ENCODE results near the gene ANKRD33B. TPM values are rescaled to one million over a fixed set of nuclear protein-coding genes. Genes with fewer than 3 reads are reported as not detected.

ANKRD33B gene
- total RNA-seq, 2 donors from 2014 or later: 2.0 to 4.8 TPM

DNA sequence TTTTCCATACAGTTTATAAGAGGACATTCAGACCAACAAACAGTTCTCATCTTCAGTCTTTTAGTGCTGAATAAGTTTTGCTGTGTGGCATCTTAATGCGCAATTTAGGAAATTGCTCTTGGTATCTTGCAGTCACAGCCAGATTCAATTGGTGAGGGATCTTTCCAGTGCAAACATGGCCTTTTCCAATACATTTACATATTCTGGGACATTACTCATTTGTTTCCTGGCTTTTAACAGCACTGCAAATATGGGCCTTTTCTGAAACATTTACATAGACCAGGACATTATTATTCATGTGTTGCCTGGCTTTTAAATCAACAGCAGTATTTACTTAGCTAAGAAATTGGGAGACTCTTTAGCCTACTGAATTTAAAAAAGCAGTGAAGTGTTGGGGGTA lies 22.7 kb downstream of the ANKRD33B start:
- ATAC-seq (no peak), DNase-seq (no peak)

GRCh38 chr5:10588109-10588775 lies 24.4 kb downstream of the ANKRD33B start:
- ATAC-seq (no peak), DNase-seq (no peak)
- intact Hi-C loops (cut with DNase I): no loop called here

More for the DNA sequence above, 22.7 kb downstream of the ANKRD33B start:
- intact Hi-C loops (cut with DNase I): no loop called here

DNA sequence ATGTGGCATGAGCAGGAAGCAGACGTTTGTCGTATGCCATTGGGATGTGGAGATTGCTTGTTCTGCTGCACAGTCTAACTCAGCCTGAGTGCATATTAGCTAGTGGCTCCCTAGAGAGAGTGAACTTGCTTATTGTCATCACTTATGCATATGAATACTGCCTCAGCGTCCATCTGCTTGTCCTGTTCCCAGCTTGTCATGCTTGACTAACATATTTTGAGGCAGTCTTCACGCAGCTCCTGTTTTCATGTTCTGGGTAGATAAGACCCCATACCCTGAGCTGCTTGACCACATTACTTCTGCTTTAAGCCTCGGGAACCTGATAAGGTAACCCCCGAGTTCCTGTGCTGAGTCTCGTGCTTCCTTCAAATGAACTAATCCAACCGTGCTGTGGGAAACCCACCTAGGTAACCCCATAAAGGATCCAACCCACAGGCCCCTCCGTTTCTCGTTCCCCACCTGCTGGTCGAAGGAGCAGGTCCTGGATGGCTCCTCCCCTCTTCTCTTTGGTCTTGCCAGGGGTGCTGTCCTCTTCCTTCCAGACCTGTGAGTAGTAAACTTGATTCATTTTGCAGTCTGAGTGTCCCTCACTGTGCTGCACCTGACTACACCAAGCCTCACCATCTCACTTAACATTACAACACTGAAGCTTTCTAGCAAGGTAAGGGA lies 25.0 kb downstream of the ANKRD33B start:
- ATAC-seq: no peak
- intact Hi-C loops (cut with DNase I): no loop called here

GRCh38 chr5:10590226-10590999 lies 26.5 kb downstream of the ANKRD33B start:
- intact Hi-C loops (cut with DNase I): no loop called here
- no peak for DNase-seq
- ATAC-seq: peak; percentile 84 to 91

More for the DNA sequence above, 25.0 kb downstream of the ANKRD33B start:
- DNase-seq: no peak

GRCh38 chr5:10591159-10591558 lies 27.3 kb downstream of the ANKRD33B start:
- intact Hi-C loops (cut with DNase I): no loop called here
- ATAC-seq: no peak
- no peak for DNase-seq

DNA sequence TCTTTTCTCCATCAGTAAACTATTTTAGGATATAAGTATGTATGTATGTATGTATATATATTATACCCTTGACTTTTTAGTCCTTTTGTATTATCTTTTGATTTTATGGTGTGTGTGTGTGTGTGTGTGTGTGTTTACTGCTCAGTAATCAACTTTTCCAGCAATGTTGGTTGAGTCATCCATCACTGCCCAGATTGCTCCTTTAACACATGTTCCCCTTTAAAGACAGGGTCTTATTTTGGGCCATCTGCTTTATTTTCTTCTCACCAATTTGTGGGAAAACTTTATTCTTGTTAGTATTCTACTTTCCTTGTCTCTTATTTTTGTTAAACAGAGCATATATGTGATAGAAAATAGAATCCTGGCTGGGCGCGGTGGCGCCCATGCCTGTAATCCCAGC lies 28.1 kb downstream of the ANKRD33B start:
- no peak for DNase-seq
- intact Hi-C loops (cut with DNase I): no loop called here

DNA sequence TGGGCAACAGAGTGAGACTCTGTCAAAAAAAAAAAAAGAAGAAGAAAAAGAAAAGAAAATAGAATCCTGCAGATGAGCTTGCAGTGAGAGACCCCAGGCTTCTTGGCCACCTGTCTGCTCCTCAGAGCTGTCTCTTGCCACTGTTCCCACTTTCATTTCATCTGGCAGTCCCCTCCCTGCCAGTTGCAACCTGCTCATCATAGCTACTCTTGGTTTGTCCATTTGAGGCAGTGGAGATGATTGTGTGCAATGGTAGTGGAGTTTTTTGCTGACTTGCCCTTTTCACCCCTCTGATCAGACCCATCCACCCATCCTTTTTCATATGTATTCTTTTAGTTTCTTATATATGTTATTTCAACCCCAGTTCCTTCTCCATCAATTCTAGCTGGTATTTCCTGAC lies 28.7 kb downstream of the ANKRD33B start:
- intact Hi-C loops (cut with DNase I): no loop called here
- no peak for DNase-seq
- no peak for ATAC-seq

More for the DNA sequence above, 28.1 kb downstream of the ANKRD33B start:
- ATAC-seq: no peak

GRCh38 chr5:10593531-10594181 lies 29.8 kb downstream of the ANKRD33B start:
- no peak for DNase-seq
- no peak for ATAC-seq
- intact Hi-C loops (cut with DNase I): no loop called here

DNA sequence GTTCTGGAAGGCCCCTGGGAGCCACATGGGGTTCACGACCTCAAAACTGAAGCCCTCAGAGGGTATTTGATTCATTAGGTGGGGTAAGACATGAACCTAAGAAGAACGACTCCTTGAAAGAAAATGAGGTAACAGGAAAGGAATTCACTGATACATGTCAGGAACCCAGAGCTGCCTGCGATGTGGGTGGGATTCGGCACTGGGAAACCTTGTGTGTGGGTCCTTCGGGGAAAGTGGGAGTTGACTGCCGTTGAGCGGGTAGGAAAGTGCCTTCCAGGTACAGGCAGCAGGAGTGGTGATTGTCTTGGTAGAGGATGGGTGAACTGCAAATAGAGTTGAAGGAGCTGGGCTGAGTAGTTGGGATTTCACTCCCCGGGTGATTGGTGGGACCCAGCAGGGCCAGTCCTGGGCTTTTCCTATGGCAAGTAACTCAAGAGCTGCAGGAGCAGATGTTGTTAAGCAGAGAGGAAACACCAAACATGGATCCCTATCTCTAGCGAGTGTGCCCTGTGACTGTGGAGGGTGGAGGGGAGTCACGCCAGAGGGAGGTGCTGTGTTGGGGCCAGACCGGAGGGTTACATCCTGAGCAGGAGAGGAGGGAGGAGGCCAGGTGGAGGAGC lies 30.8 kb downstream of the ANKRD33B start:
- DNase-seq: no peak
- no peak for ATAC-seq
- intact Hi-C loops (cut with DNase I): no loop called here

GRCh38 chr5:10595293-10595671 lies 31.4 kb downstream of the ANKRD33B start:
- intact Hi-C loops (cut with DNase I): no loop called here
- DNase-seq (no peak), ATAC-seq (peak in 1 of 2 donors; percentile 12)

GRCh38 chr5:10595672-10596309 lies 31.9 kb downstream of the ANKRD33B start:
- intact Hi-C loops (cut with DNase I): no loop called here
- ATAC-seq (peak; percentile 86 to 94), DNase-seq (peak; percentile 41)

GRCh38 chr5:10596310-10596703 lies 32.4 kb downstream of the ANKRD33B start:
- intact Hi-C loops (cut with DNase I): no loop called here
- DNase-seq (no peak), ATAC-seq (no peak)

GRCh38 chr5:10596886-10597451 lies 33.1 kb downstream of the ANKRD33B start:
- intact Hi-C loops (cut with DNase I): no loop called here
- ATAC-seq: no peak
- no peak for DNase-seq

- intact Hi-C loops (cut with DNase I): no loop called here
- DNase-seq (no peak), ATAC-seq (no peak)
Observed at GRCh38 chr5:10599113-10599512, 35.2 kb downstream of the ANKRD33B start.

DNA sequence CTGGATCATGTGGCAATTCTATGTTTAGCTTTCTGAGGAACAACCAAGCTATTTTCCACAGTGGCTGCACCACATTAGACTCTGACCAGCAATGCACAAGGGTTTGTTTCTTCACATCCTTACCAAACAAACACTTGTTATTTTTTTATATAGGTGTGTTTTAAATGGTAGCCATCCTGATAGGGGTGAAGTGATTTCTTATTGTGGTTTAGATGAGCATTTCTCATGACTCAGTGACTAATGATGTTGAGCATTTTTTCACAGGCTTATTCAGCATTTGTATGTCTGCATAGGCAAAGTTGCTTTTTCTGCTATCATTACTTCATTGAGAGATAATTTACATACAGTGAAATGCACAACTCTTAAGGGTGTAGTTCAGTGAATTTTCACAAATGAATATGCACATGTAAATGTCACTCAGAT lies 36.0 kb downstream of the ANKRD33B start:
- intact Hi-C loops (cut with DNase I): no loop called here
- no peak for ATAC-seq
- DNase-seq: no peak

- DNase-seq (no peak), ATAC-seq (no peak)
- intact Hi-C loops (cut with DNase I): no loop called here
Observed at GRCh38 chr5:10600626-10601245, 36.9 kb downstream of the ANKRD33B start.

GRCh38 chr5:10601246-10602030 lies 37.6 kb downstream of the ANKRD33B start:
- ATAC-seq (peak; percentile 89 to 92), DNase-seq (peak; percentile 86)
- intact Hi-C loops (cut with DNase I): no loop called here

Measured in left cardiac atrium (tissue), 4 donors.